Transverse colon (tissue), 4 donors: ENCODE measurements around the gene ZNF408. TPM values are rescaled to one million over a fixed set of nuclear protein-coding genes. Genes with fewer than 3 reads are reported as not detected.

ENCODE experiments used
- DNase-seq: peaks from one replicate; pipeline ENCODE4 v3.0.0-alpha.2; 2019
- H3K27ac ChIP-seq, 4 donors: fragments of 200-600 bp; sonication (generic); 2 replicates each; pipeline ENCODE4 v1.5.1; 2016 to 2018; ENCODE audit warnings: inconsistent platforms in 4 of 4
- H3K27me3 ChIP-seq: fragments of 200-600 bp; sonication (generic); 2 replicates; pipeline ENCODE4 v1.5.1; 2017; ENCODE audit warnings: inconsistent platforms
- H3K36me3 ChIP-seq, 4 donors: fragments of 200-600 bp; sonication (generic); 2 replicates each; pipeline ENCODE4 v1.5.1; 2017 to 2019; ENCODE audit warnings: inconsistent platforms in 4 of 4
- H3K4me1 ChIP-seq, 4 donors: fragments of 200-600 bp; sonication (generic); 2 replicates each; pipeline ENCODE4 v1.5.1; 2017 to 2020; ENCODE audit warnings: inconsistent platforms in 4 of 4
- H3K4me3 ChIP-seq, 4 donors: fragments of 200-600 bp; sonication (generic); 1 replicate in 1 of 4; 2 replicates in 3 of 4; pipeline versions ENCODE4 v1.5.1 to v1.6.1; 2017 to 2019; ENCODE audit warnings: inconsistent platforms in 4 of 4
- H3K9me3 ChIP-seq, 2 donors: fragments of 200-600 bp; sonication (generic); 2 replicates each; pipeline ENCODE4 v1.5.1; 2017 to 2019; ENCODE audit warnings: inconsistent platforms in 2 of 2
- CTCF ChIP-seq, 5 experiments: fragments of 200-600 bp in 3 of 5; fragments of 450-650 bp in 2 of 5; sonication (generic) in 3 of 5; IDR thresholded peaks; 1 replicate in 2 of 5; 2 replicates in 3 of 5; pipeline ENCODE4 v1.5.1; 2016 to 2017; ENCODE audit warnings: antibody characterized with exemption in 5 of 5, inconsistent platforms in 3 of 5, mild to moderate bottlenecking in 2 of 5, moderate library complexity in 1 of 5
- EP300 ChIP-seq: sonication (generic); formaldehyde crosslinking; IDR thresholded peaks from one replicate; pipeline ENCODE4 v1.6.1; 2017; ENCODE audit warnings: antibody characterized with exemption, low read depth
- POLR2A ChIP-seq: fragments of 450-650 bp; IDR thresholded peaks from one replicate; pipeline ENCODE4 v1.6.1; 2016; ENCODE audit warnings: antibody characterized with exemption, mild to moderate bottlenecking, moderate library complexity
- POLR2AphosphoS5 ChIP-seq, 3 donors: sonication (generic); formaldehyde crosslinking; IDR thresholded peaks; one replicate each; pipeline ENCODE4 v1.6.1; 2016; ENCODE audit warnings: antibody characterized with exemption in 3 of 3
- WGBS, 2 donors: methylation state at CpG; one replicate each; pipeline ENCODE4 v1.1.5; 2018; ENCODE audit warnings: low coverage in 1 of 2; 5-methylcytosine and 5-hydroxymethylcytosine counted together
- in situ Hi-C, 4 donors: fragments of 200-750 bp; cut with MboI; loops; one replicate each; pipeline versions ENCODE4 v1.15.0 to v1.15.1; 2017; ENCODE audit warnings: low sequenced_read_pairs in 3 of 4, low pct_ligation_motif_present in 1 of 4, low pct_unique_long_range_greater_than_20kb in 1 of 4
- intact Hi-C: fragments of 100-400 bp; cut with DNase I; formaldehyde crosslinking; loops from one replicate; pipeline ENCODE4 v1.15.1; 2023; ENCODE audit warnings: low total_unique reads
- small RNA-seq, 4 donors: library from RNA; depleted of rRNA; stranded (forward); fragments of <200 nt; gene quantifications; one replicate each; pipeline ENCODE3, GENCODE V24; 2016
- total RNA-seq, 4 donors: library from RNA; depleted of rRNA; stranded (reverse); fragments of >200 nt; gene quantifications; one replicate each; pipeline ENCODE4 v1.1.0, GENCODE V29; 2016

Gene ZNF408
- total RNA-seq, 4 donors from 2014 or later: 6.0 to 19.3 (median 10.0) TPM

DNA sequence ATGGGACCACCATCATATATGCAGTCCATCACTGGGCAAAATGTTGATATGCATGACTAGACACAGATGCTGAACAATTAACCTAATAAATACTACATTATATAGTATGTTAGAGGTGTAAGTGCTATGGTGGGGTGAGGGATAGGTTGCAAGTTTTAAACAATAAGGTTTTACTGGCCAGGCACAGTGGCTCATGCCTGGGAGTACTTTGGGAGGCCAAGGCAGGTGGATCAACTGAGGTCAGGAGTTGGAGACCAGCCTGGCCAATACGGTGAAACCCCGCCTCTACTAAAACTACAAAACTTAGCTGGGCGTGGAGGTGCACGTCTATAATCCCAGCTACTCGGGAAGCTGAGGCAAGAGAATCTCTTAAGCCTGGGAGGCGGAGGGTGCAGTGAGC, 46.3 kb downstream of the ZNF408 start:
- WGBS, 2 donors: 93% methylated on average over 6 of the region's 6 CpGs; no CpG with 5 or more reads in 1 of the 2 donors
- H3K36me3 ChIP-seq: peaks cover 0 to 76% (median 30%) of the 10 kb centered on the region in 4 donors
- intact Hi-C loops (no loop called here), in situ Hi-C loops (no loop called here)
- H3K27me3 ChIP-seq: no peaks in the 10 kb centered on the region
- no peaks in the 10 kb centered on the region for H3K4me1 ChIP-seq
- H3K27ac ChIP-seq: no peak overlapping the region
- TF ChIP-seq POLR2AphosphoS5 (IDR thresholded peaks at IDR 0.05) (no peak), EP300 (no peak), CTCF (IDR thresholded peaks at IDR 0.05) (no peak), POLR2A (no peak)
- H3K9me3 ChIP-seq: no peaks in the 10 kb centered on the region
- DNase-seq: no peak
- no peak overlapping the region for H3K4me3 ChIP-seq

Small RNA genes within 50 kb of the gene (small RNA-seq; reads per million reads assigned to genes)
- 0 to 0.14 (median 0) reads per million in 4 donors for gene MIR5582

Other genes starting within 250 kb of the ZNF408 start
- 10 to 100 TPM; 43.4 to 48.9 (median 46.3) TPM for gene AMBRA1, start 107.0 kb upstream of the ZNF408 start, total RNA-seq
- gene HARBI1, start 83.8 kb upstream of the ZNF408 start, total RNA-seq: 1 to 10 TPM in 3 of 4 donors, not detected in 1; 3.1 to 4.8 (median 3.4) TPM
- 100 to 1,000 TPM in 2 of 4 donors, 10 to 100 TPM in 2; 40.8 to 128 (median 112) TPM for gene ATG13, start 83.5 kb upstream of the ZNF408 start, total RNA-seq
- gene ARHGAP1, start 412 bp upstream of the ZNF408 start, total RNA-seq: 10 to 100 TPM; 48.6 to 69.5 (median 50.9) TPM
- gene F2, start 18.2 kb downstream of the ZNF408 start, total RNA-seq: under 1 TPM in 2 of 4 donors, not detected in 2; 0.41 to 0.48 TPM
- gene CKAP5, start 145.2 kb downstream of the ZNF408 start, total RNA-seq: 10 to 100 TPM in 3 of 4 donors, 1 to 10 TPM in 1; 9.7 to 32.2 (median 28.1) TPM
- 10 to 100 TPM in 3 of 4 donors, 1 to 10 TPM in 1; 7.9 to 52.4 (median 16.2) TPM for gene LRP4, start 217.5 kb downstream of the ZNF408 start, total RNA-seq
- gene CSTPP1, start 235.7 kb downstream of the ZNF408 start, total RNA-seq: 10 to 100 TPM; 18.3 to 27.0 (median 24.6) TPM